ENCODE data around the gene DEPDC1. TPM values are rescaled to one million over a fixed set of nuclear protein-coding genes. Genes with fewer than 3 reads are reported as not detected.

Gene DEPDC1
- total RNA-seq, 2 donors from 2014 or later = 6.1 to 24.1 TPM

DNA sequence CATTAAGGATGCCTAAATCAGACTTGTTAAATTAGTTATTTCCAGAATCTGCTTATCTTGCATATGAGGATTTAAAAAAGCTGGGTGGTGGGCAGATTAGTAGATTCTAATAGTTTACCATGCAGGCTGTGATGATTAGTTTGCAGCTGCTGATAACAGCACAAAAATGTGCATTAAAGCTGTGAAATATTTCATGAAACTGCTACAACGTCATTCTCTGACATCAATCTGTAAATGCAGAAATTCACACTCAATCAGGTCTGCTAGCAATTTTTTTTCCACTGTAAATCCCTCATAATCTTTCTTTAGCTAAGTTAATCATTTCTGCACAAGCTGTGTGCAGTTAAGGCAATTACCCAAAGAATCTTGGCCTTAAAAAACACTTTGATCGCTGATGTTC is 37.8 kb downstream of the DEPDC1 start:
- Histone ChIP-seq H3K27ac (no peak overlapping the region), H3K36me3 (no peaks in the 10 kb centered on the region), H3K27me3 (no peaks in the 10 kb centered on the region), H3K9me3 (no peaks in the 10 kb centered on the region), H3K4me1 (no peaks in the 10 kb centered on the region), H3K9ac (ENCODE audit: low read depth in 2 of 2, low read length in 2 of 2) (no peak overlapping the region), H3K4me3 (no peak overlapping the region)
- intact Hi-C loops (cut with DNase I) = no loop called here
- DNase-seq = no peak
- TF ChIP-seq, protein P1, sequence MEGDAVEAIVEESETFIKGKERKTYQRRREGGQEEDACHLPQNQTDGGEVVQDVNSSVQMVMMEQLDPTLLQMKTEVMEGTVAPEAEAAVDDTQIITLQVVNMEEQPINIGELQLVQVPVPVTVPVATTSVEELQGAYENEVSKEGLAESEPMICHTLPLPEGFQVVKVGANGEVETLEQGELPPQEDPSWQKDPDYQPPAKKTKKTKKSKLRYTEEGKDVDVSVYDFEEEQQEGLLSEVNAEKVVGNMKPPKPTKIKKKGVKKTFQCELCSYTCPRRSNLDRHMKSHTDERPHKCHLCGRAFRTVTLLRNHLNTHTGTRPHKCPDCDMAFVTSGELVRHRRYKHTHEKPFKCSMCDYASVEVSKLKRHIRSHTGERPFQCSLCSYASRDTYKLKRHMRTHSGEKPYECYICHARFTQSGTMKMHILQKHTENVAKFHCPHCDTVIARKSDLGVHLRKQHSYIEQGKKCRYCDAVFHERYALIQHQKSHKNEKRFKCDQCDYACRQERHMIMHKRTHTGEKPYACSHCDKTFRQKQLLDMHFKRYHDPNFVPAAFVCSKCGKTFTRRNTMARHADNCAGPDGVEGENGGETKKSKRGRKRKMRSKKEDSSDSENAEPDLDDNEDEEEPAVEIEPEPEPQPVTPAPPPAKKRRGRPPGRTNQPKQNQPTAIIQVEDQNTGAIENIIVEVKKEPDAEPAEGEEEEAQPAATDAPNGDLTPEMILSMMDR (IDR thresholded peaks at IDR 0.05) = no peak

DNA sequence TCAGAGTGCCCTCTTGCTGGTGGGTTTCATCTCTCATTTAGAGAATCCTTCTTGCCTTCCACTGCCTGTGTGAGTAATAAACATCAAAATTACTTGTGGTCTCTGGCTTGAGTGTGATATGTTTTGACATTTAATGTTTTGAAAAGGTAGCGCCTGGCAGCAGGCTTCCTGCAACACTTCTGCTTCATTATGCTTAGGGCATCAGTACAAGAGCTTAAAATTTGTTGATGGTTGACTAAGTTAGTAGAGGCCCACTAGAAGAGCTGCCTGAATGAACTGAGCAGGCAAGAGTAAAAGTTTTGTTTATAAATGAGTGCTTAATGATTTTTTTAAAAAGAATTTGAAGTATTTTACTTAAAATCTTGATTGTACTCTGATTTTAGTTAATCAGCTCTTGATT is 40.7 kb downstream of the DEPDC1 start:
- Histone ChIP-seq H3K4me1 (no peaks in the 10 kb centered on the region), H3K36me3 (no peaks in the 10 kb centered on the region), H3K4me3 (no peak overlapping the region)

DNA sequence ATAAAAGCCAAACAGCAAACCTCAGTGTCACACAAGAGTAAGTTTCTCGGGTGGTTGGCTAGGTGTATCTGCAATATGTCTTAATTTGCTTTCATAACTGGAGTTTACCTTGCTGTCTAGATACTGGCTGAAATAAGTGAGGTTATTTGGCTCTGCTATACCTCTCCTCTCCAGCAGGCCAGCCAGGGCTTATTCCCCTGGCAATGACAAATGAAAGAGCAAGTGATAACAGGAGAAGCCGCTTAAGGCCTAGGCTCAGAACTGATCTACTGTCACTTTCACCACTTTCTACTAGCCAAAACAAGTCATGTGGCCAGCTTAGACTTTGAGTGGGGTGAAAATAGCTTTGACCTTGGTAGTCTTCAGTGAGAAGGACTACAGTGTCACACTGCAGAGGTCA is 42.3 kb downstream of the DEPDC1 start:
- no peaks in the 10 kb centered on the region for H3K36me3 ChIP-seq
- DNase-seq = no peak
- intact Hi-C loops (cut with DNase I) = no loop called here
- no peak overlapping the region for H3K27ac ChIP-seq
- no peak overlapping the region for H3K9ac ChIP-seq (ENCODE audit: low read depth in 2 of 2, low read length in 2 of 2)
- H3K9me3 ChIP-seq = no peaks in the 10 kb centered on the region
- H3K27me3 ChIP-seq = no peaks in the 10 kb centered on the region
- TF ChIP-seq, protein P1 (IDR thresholded peaks at IDR 0.05) = no peak
- H3K4me1 ChIP-seq = no peaks in the 10 kb centered on the region
- no peak overlapping the region for H3K4me3 ChIP-seq

More for the DNA sequence above, 40.7 kb downstream of the DEPDC1 start:
- no peak for DNase-seq
- TF ChIP-seq, protein P1 (IDR thresholded peaks at IDR 0.05) = no peak
- Histone ChIP-seq H3K9ac (ENCODE audit: low read depth in 2 of 2, low read length in 2 of 2) (no peak overlapping the region), H3K27me3 (no peaks in the 10 kb centered on the region), H3K9me3 (no peaks in the 10 kb centered on the region), H3K27ac (no peak overlapping the region)
- intact Hi-C loops (cut with DNase I) = no loop called here

DNA sequence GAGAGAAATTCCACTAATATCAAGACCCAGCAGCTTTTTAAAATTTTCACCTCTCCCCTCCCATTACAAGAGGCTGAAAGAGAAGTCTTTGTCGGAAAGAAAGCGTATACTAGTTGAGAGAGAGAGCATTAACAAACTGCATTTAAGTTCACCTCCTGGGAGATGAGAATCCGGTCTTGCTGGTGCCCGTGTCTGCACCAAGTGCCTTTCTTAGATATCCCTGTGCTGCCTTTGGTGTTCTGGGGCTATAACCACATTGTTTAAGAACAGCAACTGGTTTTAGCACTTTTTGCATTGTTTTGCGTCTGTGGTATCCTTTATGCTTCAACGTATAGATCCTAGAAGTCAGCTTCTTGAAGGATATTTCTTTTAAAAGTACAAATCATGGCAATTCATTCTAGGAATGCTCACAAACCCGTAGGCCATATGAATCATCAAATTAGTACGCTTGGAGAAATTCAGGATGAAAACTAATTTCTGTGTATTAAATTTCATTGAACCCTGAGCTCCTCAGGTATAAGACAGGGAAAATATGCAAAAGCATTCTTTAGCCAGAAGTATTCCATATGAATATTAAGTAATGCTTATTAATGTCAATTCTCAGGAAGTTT is 43.7 kb downstream of the DEPDC1 start:
- H3K4me1 ChIP-seq = no peaks in the 10 kb centered on the region
- H3K27me3 ChIP-seq = no peaks in the 10 kb centered on the region
- no peaks in the 10 kb centered on the region for H3K9me3 ChIP-seq
- TF ChIP-seq, protein P1 (IDR thresholded peaks at IDR 0.05) = no peak
- no peaks in the 10 kb centered on the region for H3K36me3 ChIP-seq
- intact Hi-C loops (cut with DNase I) = no loop called here
- no peak overlapping the region for H3K9ac ChIP-seq (ENCODE audit: low read depth in 2 of 2, low read length in 2 of 2)
- no peak overlapping the region for H3K27ac ChIP-seq
- no peak for DNase-seq
- H3K4me3 ChIP-seq = no peak overlapping the region

DNA sequence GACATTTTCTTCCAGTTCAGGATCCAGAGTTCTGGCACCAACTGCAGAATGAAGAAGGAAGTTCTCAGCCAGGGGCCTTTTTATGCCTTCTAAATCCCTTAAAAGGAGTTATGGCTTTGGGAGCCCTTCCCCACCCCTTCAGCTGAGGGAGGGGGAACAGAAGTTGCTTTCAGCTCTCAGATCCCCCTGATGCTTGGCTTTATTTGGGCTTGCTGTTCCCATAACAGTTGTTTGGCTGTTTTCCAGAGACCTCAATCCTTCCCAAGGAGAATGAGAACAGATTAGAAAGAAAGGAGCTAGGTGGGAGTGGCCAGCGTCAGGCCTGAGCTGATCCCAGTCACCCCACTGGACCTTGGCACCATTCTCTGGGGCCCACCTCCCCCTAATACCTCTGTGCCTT is 47.0 kb downstream of the DEPDC1 start, which contains the start of gene RPE65:
Gene RPE65, minus strand, starts transcription at position 54 of the 400 bp plus-strand sequence. Its CDS starts 49 bp downstream, at position 5.
- H3K9ac ChIP-seq (ENCODE audit: low read depth in 2 of 2, low read length in 2 of 2) = no peak within 1 kb of the TSS
- H3K4me3 ChIP-seq = no peak within 1 kb of the TSS
- TF ChIP-seq, protein P1 (IDR thresholded peaks at IDR 0.05) = no peak
- no peak for DNase-seq
- no peak within 1 kb of the TSS for H3K27ac ChIP-seq
- H3K36me3 ChIP-seq = no peaks in the 10 kb centered on the region
- H3K9me3 ChIP-seq = no peaks in the 10 kb centered on the region
- intact Hi-C loops (cut with DNase I) = no loop called here
- H3K4me1 ChIP-seq = no peaks in the 10 kb centered on the region
- H3K27me3 ChIP-seq = no peaks in the 10 kb centered on the region
